CD4-positive, alpha-beta T cell (primary cell): ENCODE measurements around the gene THSD7A. TPM values are rescaled to one million over a fixed set of nuclear protein-coding genes. Genes with fewer than 3 reads are reported as not detected.

Source experiments
- ATAC-seq: fragments of 200-7000 bp; cut with Tn5 transposase; one replicate; pipeline ENCODE4 v1.10.0; 2022; ENCODE audit warnings: mild to moderate bottlenecking; ENCODE audit not compliant: poor library complexity
- CTCF ChIA-PET: fragments of 350-600 bp; sonication (Branson Sonifier 250); formaldehyde crosslinking; loops from one replicate; lab custom pipeline; 2021; ENCODE audit warnings: antibody characterized with exemption, inconsistent platforms; lab: Charles Lee
- POLR2A ChIA-PET: fragments of 350-600 bp; sonication (Branson Sonifier 250); formaldehyde crosslinking; loops from one replicate; lab custom pipeline; 2021; ENCODE audit warnings: antibody characterized with exemption, inconsistent platforms; lab: Charles Lee
- DNase-seq, 14 experiments: peaks; one replicate each; pipeline ENCODE4 v3.0.0-alpha.2; 2013 to 2020; ENCODE audit warnings: mixed read lengths in 2 of 14
- H3K27ac ChIP-seq, 2 donors: one replicate each; pipeline versions ENCODE4 v1.5.1 to v1.7.0; 2013; ENCODE audit warnings: low read length in 2 of 2, low read depth in 1 of 2, mild to moderate bottlenecking in 1 of 2
- H3K27me3 ChIP-seq, 2 experiments: 1 replicate in 1 of 2; 2 replicates in 1 of 2; pipeline versions ENCODE4 v1.6.1 to v1.7.0; 2013; ENCODE audit warnings: low read length in 2 of 2, control low read depth in 1 of 2, mild to moderate bottlenecking in 1 of 2, moderate library complexity in 1 of 2; ENCODE audit not compliant: insufficient read depth in 2 of 2, control insufficient read depth in 1 of 2
- H3K36me3 ChIP-seq: one replicate; pipeline ENCODE4 v1.6.1; 2013; ENCODE audit warnings: low read length, control low read depth; ENCODE audit not compliant: insufficient read depth
- H3K4me1 ChIP-seq: one replicate; pipeline ENCODE4 v1.6.1; 2013; ENCODE audit warnings: low read length, control low read depth; ENCODE audit not compliant: insufficient read depth
- H3K4me3 ChIP-seq: one replicate; pipeline ENCODE4 v1.5.1; 2013; ENCODE audit warnings: mild to moderate bottlenecking, low read length, moderate library complexity
- H3K9me3 ChIP-seq, 2 experiments: 1 replicate in 1 of 2; 2 replicates in 1 of 2; pipeline versions ENCODE4 v1.6.1 to v1.7.0; 2013; ENCODE audit warnings: low read length in 2 of 2, mild to moderate bottlenecking in 2 of 2, control low read depth in 1 of 2, moderate library complexity in 1 of 2; ENCODE audit not compliant: control insufficient read depth in 1 of 2, insufficient read depth in 1 of 2
- H3K27ac Mint-ChIP-seq: one replicate; pipeline ENCODE4 v1.8.0; 2020; ENCODE audit warnings: mixed read lengths
- H3K27me3 Mint-ChIP-seq: one replicate; pipeline ENCODE4 v1.8.0; 2021; ENCODE audit warnings: mixed read lengths
- H3K36me3 Mint-ChIP-seq: one replicate; pipeline ENCODE4 v1.8.0; 2021; ENCODE audit warnings: low read depth, mixed read lengths
- H3K4me1 Mint-ChIP-seq: one replicate; pipeline ENCODE4 v1.8.0; 2021; ENCODE audit warnings: low read depth, mixed read lengths
- H3K4me3 Mint-ChIP-seq: one replicate; pipeline ENCODE4 v1.8.0; 2020; ENCODE audit warnings: mild to moderate bottlenecking, mixed read lengths
- H3K9me3 Mint-ChIP-seq: one replicate; pipeline ENCODE4 v1.8.0; 2020; ENCODE audit warnings: mixed read lengths
- intact Hi-C, 2 experiments: fragments of 100-400 bp; cut with DNase I in 1 of 2; cut with micrococcal nuclease in 1 of 2; formaldehyde crosslinking; loops; one replicate each; pipeline versions ENCODE4 v1.15.1 to v1.9.0; 2023 to 2025; cut with DNase I, micrococcal nuclease
- total RNA-seq, 174 experiments: library from RNA in 2 of 174; stranded (reverse) in 2 of 174; gene quantifications; one replicate each; pipeline ENCODE4 v1.2.3 and lab custom pipeline; 2021 to 2026
- TF ChIP-seq, protein P1 (sequence below): fragments of 200-600 bp; IDR thresholded peaks from one replicate; pipeline ENCODE4 v1.8.0; 2022; ENCODE audit warnings: antibody characterized with exemption, mild to moderate bottlenecking

The THSD7A gene
- total RNA-seq, 2 experiments from 2014 or later, result not detected

DNA sequence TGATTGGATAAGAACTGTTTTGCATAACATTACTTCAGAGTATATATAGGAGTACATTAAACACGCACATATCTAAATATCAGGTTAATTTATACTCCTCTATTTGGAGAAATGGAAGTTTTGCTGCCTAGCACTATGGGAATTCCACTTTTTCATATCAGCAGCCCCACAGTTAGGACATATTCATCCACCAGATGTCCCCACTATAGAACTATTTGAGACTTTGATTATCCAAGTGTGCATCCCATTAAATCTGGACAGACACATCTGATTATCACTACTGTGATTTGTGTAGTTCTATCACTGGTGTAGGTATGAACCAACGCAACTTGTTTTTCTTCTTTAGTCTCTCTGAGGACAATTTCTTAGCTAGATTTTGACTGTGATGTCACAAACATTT, 345.7 kb downstream of the THSD7A start:
- H3K4me3 ChIP-seq, result no peak overlapping the region
- ATAC-seq (no peak), DNase-seq (no peak)
- no peak overlapping the region for H3K27ac ChIP-seq
- no peaks in the 10 kb centered on the region for H3K4me1 ChIP-seq
- H3K4me1 Mint-ChIP-seq, result no peaks in the 10 kb centered on the region
- POLR2A ChIA-PET, result no interaction called here
- CTCF ChIA-PET, result no interaction called here
- H3K36me3 Mint-ChIP-seq, result no peaks in the 10 kb centered on the region
- intact Hi-C loops, result no loop called here
- H3K36me3 ChIP-seq, result no peaks in the 10 kb centered on the region
- TF ChIP-seq, protein P1, sequence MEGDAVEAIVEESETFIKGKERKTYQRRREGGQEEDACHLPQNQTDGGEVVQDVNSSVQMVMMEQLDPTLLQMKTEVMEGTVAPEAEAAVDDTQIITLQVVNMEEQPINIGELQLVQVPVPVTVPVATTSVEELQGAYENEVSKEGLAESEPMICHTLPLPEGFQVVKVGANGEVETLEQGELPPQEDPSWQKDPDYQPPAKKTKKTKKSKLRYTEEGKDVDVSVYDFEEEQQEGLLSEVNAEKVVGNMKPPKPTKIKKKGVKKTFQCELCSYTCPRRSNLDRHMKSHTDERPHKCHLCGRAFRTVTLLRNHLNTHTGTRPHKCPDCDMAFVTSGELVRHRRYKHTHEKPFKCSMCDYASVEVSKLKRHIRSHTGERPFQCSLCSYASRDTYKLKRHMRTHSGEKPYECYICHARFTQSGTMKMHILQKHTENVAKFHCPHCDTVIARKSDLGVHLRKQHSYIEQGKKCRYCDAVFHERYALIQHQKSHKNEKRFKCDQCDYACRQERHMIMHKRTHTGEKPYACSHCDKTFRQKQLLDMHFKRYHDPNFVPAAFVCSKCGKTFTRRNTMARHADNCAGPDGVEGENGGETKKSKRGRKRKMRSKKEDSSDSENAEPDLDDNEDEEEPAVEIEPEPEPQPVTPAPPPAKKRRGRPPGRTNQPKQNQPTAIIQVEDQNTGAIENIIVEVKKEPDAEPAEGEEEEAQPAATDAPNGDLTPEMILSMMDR, result no peak
- H3K4me3 Mint-ChIP-seq, result no peak overlapping the region
- H3K27me3 ChIP-seq, result no peaks in the 10 kb centered on the region
- no peak overlapping the region for H3K27ac Mint-ChIP-seq
- H3K27me3 Mint-ChIP-seq, result no peaks in the 10 kb centered on the region
- peaks cover 2% of the 10 kb centered on the region for H3K9me3 Mint-ChIP-seq
- H3K9me3 ChIP-seq, result no peaks in the 10 kb centered on the region

DNA sequence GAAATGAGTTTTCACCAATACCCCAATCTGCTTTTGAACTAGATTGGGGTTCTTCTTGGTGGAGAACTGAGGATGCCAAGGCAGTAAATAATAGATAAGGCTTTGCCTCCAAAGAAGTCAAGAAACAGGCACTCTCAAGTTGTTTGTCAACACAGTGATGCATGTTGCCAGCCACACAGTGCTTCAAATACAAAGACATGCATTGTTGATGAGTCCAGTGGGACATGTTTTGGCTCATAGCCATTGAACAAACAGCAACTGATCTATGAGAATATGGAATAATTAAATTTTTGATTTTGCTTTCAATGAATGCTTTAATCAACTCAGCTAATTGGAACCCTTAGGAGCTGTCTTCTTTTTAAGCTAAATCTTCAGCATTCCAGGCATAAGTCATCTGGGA, 346.4 kb downstream of the THSD7A start:
- Mint-ChIP-seq H3K27ac (no peak overlapping the region), H3K4me3 (no peak overlapping the region), H3K4me1 (no peaks in the 10 kb centered on the region), H3K27me3 (no peaks in the 10 kb centered on the region), H3K36me3 (no peaks in the 10 kb centered on the region), H3K9me3 (peaks cover 2% of the 10 kb centered on the region)
- Histone ChIP-seq H3K27ac (no peak overlapping the region), H3K4me1 (no peaks in the 10 kb centered on the region), H3K36me3 (no peaks in the 10 kb centered on the region), H3K9me3 (no peaks in the 10 kb centered on the region), H3K4me3 (no peak overlapping the region), H3K27me3 (no peaks in the 10 kb centered on the region)
- ATAC-seq, result no peak
- ChIA-PET POLR2A (no interaction called here), CTCF (no interaction called here)
- DNase-seq, result no peak
- intact Hi-C loops, result no loop called here
- TF ChIP-seq, protein P1, result no peak

DNA sequence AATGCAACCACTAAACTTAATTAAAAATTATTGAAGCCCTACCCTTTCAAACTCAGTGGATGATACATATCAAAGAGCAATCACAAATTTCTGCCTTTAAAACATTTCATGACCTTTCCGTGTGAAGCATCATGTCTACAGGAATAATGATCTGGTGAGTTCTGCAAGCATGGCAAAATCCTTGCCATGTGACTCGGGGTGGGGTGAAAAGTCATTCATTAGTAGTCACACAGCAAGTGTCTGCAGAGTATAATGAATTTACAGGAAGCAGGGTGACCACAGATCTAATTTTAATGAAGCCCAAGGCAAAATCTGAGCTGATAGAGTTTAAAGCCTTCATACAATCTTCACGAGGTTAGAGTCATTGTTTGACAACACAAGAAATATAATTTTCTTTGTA, 351.9 kb downstream of the THSD7A start:
- Mint-ChIP-seq H3K4me3 (no peak overlapping the region), H3K9me3 (no peaks in the 10 kb centered on the region), H3K27ac (no peak overlapping the region), H3K4me1 (no peaks in the 10 kb centered on the region), H3K27me3 (no peaks in the 10 kb centered on the region), H3K36me3 (no peaks in the 10 kb centered on the region)
- CTCF ChIA-PET, result no interaction called here
- DNase-seq (no peak), ATAC-seq (no peak)
- TF ChIP-seq, protein P1, result no peak
- no peak overlapping the region for H3K27ac ChIP-seq
- POLR2A ChIA-PET, result no interaction called here
- no peaks in the 10 kb centered on the region for H3K27me3 ChIP-seq
- H3K36me3 ChIP-seq, result no peaks in the 10 kb centered on the region
- H3K9me3 ChIP-seq, result peaks cover 0 to 4% of the 10 kb centered on the region in 2 experiments
- H3K4me3 ChIP-seq, result no peak overlapping the region
- intact Hi-C loops, result no loop called here
- no peaks in the 10 kb centered on the region for H3K4me1 ChIP-seq
